GM18499 (cell line): Measurements from ENCODE around the gene ADAM33.

Source experiments
- ATAC-seq: cut with Tn5 transposase; IDR thresholded peaks from one replicate; pipeline ENCODE4 v1.9.1; 2021; ENCODE audit warnings: moderate number of reproducible peaks; ENCODE audit not compliant: insufficient read depth, unreplicated experiment

ADAM33 gene

GRCh38 chr20:3652676-3653596 lies 28.9 kb downstream of the ADAM33 start:
- ATAC-seq, result no peak

GRCh38 chr20:3652221-3652620 lies 29.6 kb downstream of the ADAM33 start:
- ATAC-seq, result no peak

- no peak for ATAC-seq
Observed at GRCh38 chr20:3651204-3651962, 30.4 kb downstream of the ADAM33 start.

DNA sequence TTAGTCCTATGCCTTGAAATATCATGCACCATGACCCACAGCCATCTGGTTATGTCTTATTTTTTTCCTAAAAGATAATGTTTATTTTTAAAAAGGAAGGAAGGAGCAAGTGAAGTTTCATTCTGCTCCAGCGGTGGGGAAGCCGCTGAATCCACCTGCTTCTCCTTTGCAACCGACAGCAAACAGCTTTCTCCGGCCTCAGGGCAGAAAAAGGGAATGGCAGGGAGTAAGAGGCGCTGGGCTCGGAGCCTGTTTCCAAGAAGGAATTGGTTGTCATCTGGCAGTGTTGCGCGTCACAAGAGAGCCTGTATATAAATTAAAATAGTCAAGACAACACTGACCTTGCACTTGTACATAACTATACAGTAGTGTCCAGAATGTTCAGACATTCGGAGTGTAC lies 32.9 kb downstream of the ADAM33 start:
- no peak for ATAC-seq

DNA sequence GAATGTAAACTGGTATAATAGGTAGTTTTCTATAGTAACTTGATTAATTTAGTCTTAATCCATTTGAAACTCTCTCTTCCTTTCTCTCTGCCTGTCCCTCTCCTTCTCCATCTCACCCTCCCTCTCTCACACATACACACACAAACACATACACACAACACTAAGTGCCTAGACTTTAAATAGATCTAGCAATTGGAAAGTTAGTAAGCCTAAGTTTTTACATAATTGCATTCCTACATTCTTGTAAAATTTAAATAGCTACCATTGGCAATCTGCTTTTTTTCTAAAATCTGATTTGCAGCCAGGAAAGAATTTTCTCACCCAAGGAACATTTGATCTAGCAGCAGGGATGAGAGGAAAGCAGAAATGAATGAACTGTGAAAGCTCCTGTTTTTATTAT lies 34.3 kb downstream of the ADAM33 start:
- ATAC-seq, result no peak

GRCh38 chr20:3646651-3647050 lies 35.2 kb downstream of the ADAM33 start:
- ATAC-seq, result no peak

GRCh38 chr20:3646067-3646440 lies 35.8 kb downstream of the ADAM33 start:
- no peak for ATAC-seq

GRCh38 chr20:3645309-3646066 lies 36.3 kb downstream of the ADAM33 start:
- no peak for ATAC-seq

DNA sequence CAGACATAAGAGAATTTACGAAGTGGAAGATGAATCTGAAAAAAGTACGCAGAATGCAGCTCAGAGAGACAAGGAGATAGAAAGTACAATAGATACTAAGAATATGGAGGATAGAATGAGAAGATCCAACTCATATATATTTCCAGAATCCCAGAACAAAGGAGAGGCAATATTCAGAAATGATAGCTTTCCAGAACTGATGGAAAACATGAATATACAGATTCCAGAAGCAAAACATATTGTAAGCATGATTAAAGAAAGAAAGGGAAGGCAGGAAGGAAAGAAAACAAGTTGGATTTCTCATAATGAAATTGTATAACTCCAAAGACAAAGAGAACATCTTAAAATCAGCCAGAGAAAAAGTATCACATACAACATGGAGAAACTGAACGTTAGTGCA lies 41.6 kb downstream of the ADAM33 start:
- no peak for ATAC-seq

- ATAC-seq, result no peak
Observed at GRCh38 chr20:3635346-3635745, 46.5 kb downstream of the ADAM33 start.

GRCh38 chr20:3633913-3634478 lies 47.8 kb downstream of the ADAM33 start:
- no peak for ATAC-seq

GRCh38 chr20:3632311-3633004 lies 49.4 kb downstream of the ADAM33 start:
- no peak for ATAC-seq

GRCh38 chr20:3631534-3631933 lies 50.3 kb downstream of the ADAM33 start:
- no peak for ATAC-seq

DNA sequence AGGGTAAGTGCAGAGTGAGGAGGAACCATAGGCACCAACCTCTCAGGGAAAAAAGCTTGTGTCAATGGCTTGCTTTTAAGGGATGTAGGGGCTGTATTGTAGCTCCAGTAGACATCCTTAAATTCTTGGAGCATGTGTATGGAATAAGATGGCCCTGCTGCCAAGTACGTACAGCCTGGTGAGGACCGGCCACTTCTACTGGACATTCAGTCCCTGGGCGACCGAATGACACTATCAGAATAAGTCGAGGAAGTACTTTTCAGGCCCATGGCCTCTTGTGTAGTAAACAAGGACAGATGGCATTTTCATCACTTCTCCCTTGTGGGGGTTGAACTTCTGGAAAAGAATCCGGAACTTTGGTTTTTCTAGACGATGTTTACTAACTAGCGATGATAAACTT lies 51.4 kb downstream of the ADAM33 start:
- no peak for ATAC-seq

DNA sequence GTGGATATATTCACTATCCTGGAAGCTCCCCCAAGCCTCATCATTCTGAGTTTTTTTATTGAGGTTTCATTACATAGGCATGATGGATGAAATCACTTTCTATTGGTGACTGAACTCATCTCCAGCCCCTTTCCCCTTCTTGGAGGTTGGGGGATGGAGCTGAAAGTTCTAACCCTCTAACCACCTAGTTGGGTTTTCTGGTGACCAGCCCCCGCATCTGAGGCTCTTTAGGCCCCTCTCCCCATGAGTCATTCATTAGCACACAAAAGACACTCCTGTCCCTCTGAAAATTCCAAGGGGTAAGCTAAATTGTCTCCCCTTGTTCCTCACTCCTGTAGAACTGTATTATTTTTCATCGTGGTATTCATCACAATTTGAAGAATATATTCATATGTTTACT lies 51.9 kb downstream of the ADAM33 start:
- ATAC-seq, result no peak

GRCh38 chr20:3628502-3629314 lies 53.1 kb downstream of the ADAM33 start:
- no peak for ATAC-seq

DNA sequence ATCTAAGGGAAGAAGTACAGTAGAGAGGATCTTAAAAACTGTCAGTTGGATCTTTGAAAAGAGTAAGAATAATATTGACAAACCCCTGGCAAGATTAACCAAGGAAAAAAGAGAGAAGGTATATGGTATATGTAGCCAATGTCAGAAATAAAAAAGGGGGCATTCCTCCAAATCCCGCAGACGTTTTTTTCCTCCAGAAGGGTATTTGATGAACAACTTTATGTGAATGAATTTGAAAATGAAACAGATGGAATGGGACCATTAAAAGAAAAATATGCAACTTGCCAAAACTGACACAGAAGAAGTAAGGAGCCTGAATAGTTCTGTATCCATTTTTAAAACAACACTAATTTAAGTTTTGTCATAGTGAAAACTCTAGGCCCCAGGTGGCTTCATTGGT lies 54.3 kb downstream of the ADAM33 start:
- ATAC-seq, result no peak

GRCh38 chr20:3622406-3622805 lies 59.4 kb downstream of the ADAM33 start:
- no peak for ATAC-seq

GRCh38 chr20:3621111-3621510 lies 60.7 kb downstream of the ADAM33 start:
- no peak for ATAC-seq
